ENCODE results near the gene PIGBOS1. TPM values are rescaled to one million over a fixed set of nuclear protein-coding genes. Genes with fewer than 3 reads are reported as not detected.

The PIGBOS1 gene
- total RNA-seq, 2 donors from 2014 or later: 15.5 to 34.1 TPM

DNA sequence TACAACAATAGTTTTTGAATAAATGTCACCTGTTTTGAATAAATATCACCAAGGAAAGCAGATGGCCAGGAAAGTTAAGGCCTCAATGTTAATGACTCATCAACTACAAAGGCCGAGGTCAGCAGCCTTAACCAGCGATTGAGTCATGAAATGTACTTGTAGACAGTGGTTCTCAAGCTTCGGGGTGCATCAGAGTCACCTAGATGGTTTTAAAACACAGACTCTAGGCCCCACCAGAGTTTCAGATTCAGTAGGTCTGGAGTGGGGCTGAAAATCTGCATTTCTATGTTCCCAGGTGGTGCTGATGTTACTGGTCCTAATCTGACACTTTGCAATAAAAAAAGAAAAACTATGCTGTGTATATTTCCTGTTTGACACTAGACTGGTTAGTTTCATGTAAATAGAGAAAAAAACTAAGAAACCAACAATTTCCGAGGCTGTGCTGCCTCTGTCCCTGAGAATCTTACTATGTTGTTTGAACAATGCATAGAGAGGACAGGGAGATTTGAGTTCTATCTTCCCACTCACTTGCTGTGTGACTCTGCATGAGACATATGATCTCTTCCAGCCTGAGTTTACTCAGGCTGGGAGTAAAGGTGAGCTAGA, 39.1 kb downstream of the PIGBOS1 start:
- WGBS: 69% methylated on average over 4 of the region's 4 CpGs
- H3K4me3 ChIP-seq: no peak overlapping the region
- no peaks in the 10 kb centered on the region for H3K27me3 ChIP-seq (replicated peaks; ENCODE audit: insufficient read depth)
- H3K27ac ChIP-seq: peak overlapping the region; percentile 10 to 27
- no peaks in the 10 kb centered on the region for H3K36me3 ChIP-seq
- intact Hi-C loops (cut with DNase I): no loop called here
- no peaks in the 10 kb centered on the region for H3K9me3 ChIP-seq
- no peak for DNase-seq (ENCODE audit: low spot score)
- no peak for TF ChIP-seq POLR2A (IDR thresholded peaks at IDR 0.05)
- TF ChIP-seq, protein P1, sequence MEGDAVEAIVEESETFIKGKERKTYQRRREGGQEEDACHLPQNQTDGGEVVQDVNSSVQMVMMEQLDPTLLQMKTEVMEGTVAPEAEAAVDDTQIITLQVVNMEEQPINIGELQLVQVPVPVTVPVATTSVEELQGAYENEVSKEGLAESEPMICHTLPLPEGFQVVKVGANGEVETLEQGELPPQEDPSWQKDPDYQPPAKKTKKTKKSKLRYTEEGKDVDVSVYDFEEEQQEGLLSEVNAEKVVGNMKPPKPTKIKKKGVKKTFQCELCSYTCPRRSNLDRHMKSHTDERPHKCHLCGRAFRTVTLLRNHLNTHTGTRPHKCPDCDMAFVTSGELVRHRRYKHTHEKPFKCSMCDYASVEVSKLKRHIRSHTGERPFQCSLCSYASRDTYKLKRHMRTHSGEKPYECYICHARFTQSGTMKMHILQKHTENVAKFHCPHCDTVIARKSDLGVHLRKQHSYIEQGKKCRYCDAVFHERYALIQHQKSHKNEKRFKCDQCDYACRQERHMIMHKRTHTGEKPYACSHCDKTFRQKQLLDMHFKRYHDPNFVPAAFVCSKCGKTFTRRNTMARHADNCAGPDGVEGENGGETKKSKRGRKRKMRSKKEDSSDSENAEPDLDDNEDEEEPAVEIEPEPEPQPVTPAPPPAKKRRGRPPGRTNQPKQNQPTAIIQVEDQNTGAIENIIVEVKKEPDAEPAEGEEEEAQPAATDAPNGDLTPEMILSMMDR (IDR thresholded peaks at IDR 0.05): no peak
- TF ChIP-seq POLR2AphosphoS5 (IDR thresholded peaks at IDR 0.05): no peak
- H3K4me1 ChIP-seq (replicated peaks): peaks cover 8% of the 10 kb centered on the region

DNA sequence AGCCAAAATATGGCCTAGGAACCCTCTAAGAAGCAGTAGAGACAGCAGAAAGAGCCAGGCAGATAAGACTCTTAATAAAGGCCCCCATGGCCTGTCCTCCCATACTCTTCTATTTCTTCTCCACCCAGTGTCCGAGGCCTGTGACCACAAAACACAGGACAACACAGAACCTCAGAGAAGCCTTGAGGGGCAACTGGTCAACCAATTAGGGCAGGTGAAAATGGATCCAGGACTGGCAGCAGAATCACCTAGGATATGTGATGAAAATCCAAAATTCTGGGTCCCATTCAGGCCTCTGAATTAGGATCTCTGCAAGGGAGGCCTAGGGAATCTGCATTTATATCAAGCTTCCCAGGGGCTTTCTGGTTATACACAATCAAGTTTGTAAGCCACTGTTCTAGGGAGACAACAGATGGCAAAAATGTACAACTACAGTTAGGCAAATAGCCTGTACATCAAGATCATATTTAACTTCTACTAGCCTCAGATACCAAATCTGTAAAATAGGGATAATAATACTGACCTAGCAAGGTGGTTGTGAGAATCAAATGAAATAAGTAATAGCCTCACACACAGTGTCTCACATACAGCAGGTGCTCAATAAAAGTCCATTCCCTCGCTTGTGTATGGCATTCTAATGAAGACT, 39.7 kb downstream of the PIGBOS1 start:
- Histone ChIP-seq H3K27me3 (replicated peaks; ENCODE audit: insufficient read depth) (no peaks in the 10 kb centered on the region), H3K4me1 (replicated peaks) (peaks cover 8% of the 10 kb centered on the region), H3K27ac (peak overlapping the region; percentile 10 to 27), H3K9me3 (no peaks in the 10 kb centered on the region), H3K36me3 (no peaks in the 10 kb centered on the region), H3K4me3 (no peak overlapping the region)
- whole genome bisulfite sequencing: 80% methylated on average over 2 of the region's 2 CpGs
- TF ChIP-seq POLR2AphosphoS5 (IDR thresholded peaks at IDR 0.05): no peak
- TF ChIP-seq, protein P1 (IDR thresholded peaks at IDR 0.05): no peak
- intact Hi-C loops (cut with DNase I): no loop called here
- DNase-seq (ENCODE audit: low spot score): no peak

DNA sequence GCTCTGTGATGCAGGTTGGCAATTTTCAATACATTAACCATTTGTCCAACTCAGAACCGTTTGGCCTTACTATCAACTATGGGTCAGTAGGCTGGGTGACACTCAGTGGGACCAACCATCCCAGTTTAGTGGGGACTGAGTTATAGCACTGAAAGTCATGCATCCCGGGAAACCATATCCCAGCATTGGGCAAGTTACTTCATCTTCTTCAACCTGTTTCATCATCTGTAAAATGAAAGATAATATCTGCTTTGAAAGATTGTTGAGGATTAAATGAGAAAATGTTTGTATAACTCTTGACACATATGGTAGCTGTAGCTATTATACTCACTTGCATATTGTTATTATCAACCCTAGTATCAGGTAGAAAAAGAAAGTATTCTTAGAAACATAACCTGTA, 41.2 kb downstream of the PIGBOS1 start:
- no peaks in the 10 kb centered on the region for H3K9me3 ChIP-seq
- intact Hi-C loops (cut with DNase I): no loop called here
- no peaks in the 10 kb centered on the region for H3K36me3 ChIP-seq
- no peak for DNase-seq (ENCODE audit: low spot score)
- TF ChIP-seq POLR2AphosphoS5 (IDR thresholded peaks at IDR 0.05): no peak
- TF ChIP-seq POLR2A (IDR thresholded peaks at IDR 0.05): no peak
- TF ChIP-seq, protein P1 (IDR thresholded peaks at IDR 0.05): no peak
- no peaks in the 10 kb centered on the region for H3K27me3 ChIP-seq (replicated peaks; ENCODE audit: insufficient read depth)
- H3K4me3 ChIP-seq: no peak overlapping the region
- H3K27ac ChIP-seq: peak overlapping the region; percentile 41 to 54
- 88% methylated on average over 2 of the region's 2 CpGs for whole genome bisulfite sequencing
- peaks cover 5% of the 10 kb centered on the region for H3K4me1 ChIP-seq (replicated peaks)

DNA sequence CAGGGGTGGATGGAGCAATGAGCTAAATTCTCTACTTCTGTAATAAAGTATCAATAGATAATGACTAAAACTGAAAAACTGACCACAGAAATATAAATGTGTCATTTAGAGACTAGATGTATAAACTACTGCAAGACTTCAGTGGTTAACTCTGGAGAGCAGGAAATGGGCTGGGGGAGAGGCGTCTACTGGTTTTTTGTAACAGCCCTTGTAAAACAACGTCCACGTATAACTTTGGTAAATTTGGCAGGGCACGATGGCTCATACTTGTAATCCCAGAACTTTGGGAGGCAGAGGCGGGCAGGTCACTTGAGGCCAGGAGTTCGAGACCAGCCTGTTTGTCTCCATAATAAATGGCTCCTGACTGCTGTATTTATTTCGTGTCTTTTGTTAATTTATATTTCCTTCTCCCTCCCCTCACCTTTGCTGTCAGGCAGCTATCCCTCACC, 41.8 kb downstream of the PIGBOS1 start:
- H3K4me1 ChIP-seq (replicated peaks): peaks cover 2% of the 10 kb centered on the region
- no peaks in the 10 kb centered on the region for H3K27me3 ChIP-seq (replicated peaks; ENCODE audit: insufficient read depth)
- no peaks in the 10 kb centered on the region for H3K36me3 ChIP-seq
- TF ChIP-seq POLR2AphosphoS5 (IDR thresholded peaks at IDR 0.05): no peak
- TF ChIP-seq POLR2A (IDR thresholded peaks at IDR 0.05): no peak
- TF ChIP-seq, protein P1 (IDR thresholded peaks at IDR 0.05): no peak
- H3K27ac ChIP-seq: peak overlapping the region; percentile 41 to 54
- DNase-seq (ENCODE audit: low spot score): no peak
- intact Hi-C loops (cut with DNase I): no loop called here
- WGBS: 26% methylated on average over 7 of the region's 7 CpGs
- no peaks in the 10 kb centered on the region for H3K9me3 ChIP-seq
- H3K4me3 ChIP-seq: no peak overlapping the region

DNA sequence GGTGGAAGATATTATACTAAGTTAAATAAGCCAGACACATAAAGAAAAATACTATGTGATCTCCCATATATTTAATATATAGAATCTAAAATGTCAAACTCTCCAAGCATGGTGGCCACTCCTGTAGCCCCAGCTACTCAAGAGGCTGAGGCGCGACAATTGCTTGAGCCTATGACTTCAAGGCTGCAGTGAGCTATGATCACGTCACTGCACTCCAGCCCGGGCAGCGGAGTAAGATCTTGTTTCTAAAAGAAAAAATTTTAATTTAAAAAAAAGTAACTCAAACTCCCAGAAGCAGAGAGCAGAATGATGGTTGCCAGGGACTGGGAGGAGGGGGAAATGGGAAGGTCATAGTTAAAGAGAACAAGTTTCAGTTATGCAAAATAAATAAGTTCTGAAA, 42.6 kb downstream of the PIGBOS1 start:
- H3K27me3 ChIP-seq (replicated peaks; ENCODE audit: insufficient read depth): no peaks in the 10 kb centered on the region
- peaks cover 2% of the 10 kb centered on the region for H3K4me1 ChIP-seq (replicated peaks)
- no peak for DNase-seq (ENCODE audit: low spot score)
- H3K9me3 ChIP-seq: no peaks in the 10 kb centered on the region
- intact Hi-C loops (cut with DNase I): no loop called here
- no peaks in the 10 kb centered on the region for H3K36me3 ChIP-seq
- no peak overlapping the region for H3K27ac ChIP-seq
- TF ChIP-seq POLR2A (IDR thresholded peaks at IDR 0.05) (no peak), POLR2AphosphoS5 (IDR thresholded peaks at IDR 0.05) (no peak)
- TF ChIP-seq, protein P1 (IDR thresholded peaks at IDR 0.05): no peak
- WGBS: 91% methylated on average over 5 of the region's 5 CpGs
- H3K4me3 ChIP-seq: no peak overlapping the region

All from prostate gland (tissue), 2 donors.